ENCODE results near the gene CBLN3.
A peak's percentile ranks its signal among the peaks of the same experiment; 100 is the strongest.
"Not testable (repeated sequence)": the region's sequence is repeated elsewhere in the genome, so short reads cannot be mapped to it uniquely, and the experiment has no call there.

Gene CBLN3

GRCh38 chr14:24463017-24463883, 33.8 kb upstream of the CBLN3 start:
- H3K27ac ChIP-seq = no peak overlapping the region
- no peak for TF ChIP-seq CTCF (conservative IDR thresholded peaks at IDR 0.05)

GRCh38 chr14:24461336-24461735, 31.9 kb upstream of the CBLN3 start:
- no peak for TF ChIP-seq CTCF (conservative IDR thresholded peaks at IDR 0.05)
- no peak overlapping the region for H3K27ac ChIP-seq

- no peak for TF ChIP-seq CTCF (conservative IDR thresholded peaks at IDR 0.05)
- no peak overlapping the region for H3K27ac ChIP-seq
Measured at GRCh38 chr14:24459331-24459730, 29.9 kb upstream of the CBLN3 start.

- TF ChIP-seq CTCF (conservative IDR thresholded peaks at IDR 0.05) = no peak
- H3K27ac ChIP-seq = no peak overlapping the region
Measured at GRCh38 chr14:24458736-24459135, 29.3 kb upstream of the CBLN3 start.

GRCh38 chr14:24456980-24457379, 27.5 kb upstream of the CBLN3 start:
- TF ChIP-seq CTCF (conservative IDR thresholded peaks at IDR 0.05) = no peak
- no peak overlapping the region for H3K27ac ChIP-seq

GRCh38 chr14:24450828-24451227, 21.4 kb upstream of the CBLN3 start:
- not testable (repeated sequence) for H3K27ac ChIP-seq

GRCh38 chr14:24443053-24443665, 13.7 kb upstream of the CBLN3 start:
- peak overlapping the region; percentile 96 for H3K27ac ChIP-seq
- no peak for TF ChIP-seq CTCF (conservative IDR thresholded peaks at IDR 0.05)
